ENCODE measurements around the gene TMEM212. TPM values are rescaled to one million over a fixed set of nuclear protein-coding genes. Genes with fewer than 3 reads are reported as not detected.

TMEM212 gene
- total and polyA plus RNA-seq, 2 donors (not counting 1 experiment from before 2014, with no cell fraction given), result not detected

DNA sequence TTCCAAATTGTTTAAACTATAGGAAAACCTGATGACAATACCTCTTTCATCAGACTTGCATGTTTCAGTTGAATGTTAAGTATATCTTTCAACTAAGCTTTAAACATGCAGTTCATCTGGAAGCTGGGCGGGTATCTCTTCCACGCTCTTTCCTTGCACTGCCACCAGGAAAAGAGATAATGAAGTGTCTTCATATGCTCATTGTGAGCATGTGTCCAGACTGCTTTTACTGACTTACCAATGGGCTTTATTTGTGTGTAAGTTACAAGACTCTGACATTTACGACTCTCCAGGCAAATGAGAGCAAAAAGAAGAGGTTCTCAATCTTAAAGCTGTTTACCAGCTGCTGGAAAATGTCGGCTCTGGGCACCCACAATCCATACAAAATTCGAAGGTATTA lies 52.8 kb downstream of the TMEM212 start:
- no peaks in the 10 kb centered on the region for H3K27me3 ChIP-seq (replicated peaks in 1 of 4; ENCODE audit: control extremely low read depth in 1 of 4, control insufficient read depth in 3 of 4, insufficient read depth in 4 of 4, low read length in 3 of 4)
- intact Hi-C loops (cut with micrococcal nuclease), result no loop called here
- H3K9ac ChIP-seq (ENCODE audit: low read length), result no peak overlapping the region
- H3K9me3 ChIP-seq (ENCODE audit: control extremely low read depth in 1 of 3, control insufficient read depth in 2 of 3, insufficient read depth in 1 of 3, low read length in 2 of 3), result no peaks in the 10 kb centered on the region
- Mint-ChIP-seq H3K27ac (no peak overlapping the region), H3K4me1 (no peaks in the 10 kb centered on the region), H3K27me3 (peaks cover 7% of the 10 kb centered on the region), H3K4me3 (no peak overlapping the region), H3K9me3 (ENCODE audit: insufficient read depth) (no peaks in the 10 kb centered on the region)
- no peak overlapping the region for H3K4me2 ChIP-seq (replicated peaks; ENCODE audit: low read depth, low read length, poor library complexity, severe bottlenecking)
- H4K20me1 ChIP-seq (ENCODE audit: control insufficient read depth, insufficient read depth, low read length, poor library complexity, severe bottlenecking), result no peaks in the 10 kb centered on the region
- no peaks in the 10 kb centered on the region for H3K79me2 ChIP-seq (ENCODE audit: control insufficient read depth, insufficient read depth, low read length)
- TF ChIP-seq, protein P1, sequence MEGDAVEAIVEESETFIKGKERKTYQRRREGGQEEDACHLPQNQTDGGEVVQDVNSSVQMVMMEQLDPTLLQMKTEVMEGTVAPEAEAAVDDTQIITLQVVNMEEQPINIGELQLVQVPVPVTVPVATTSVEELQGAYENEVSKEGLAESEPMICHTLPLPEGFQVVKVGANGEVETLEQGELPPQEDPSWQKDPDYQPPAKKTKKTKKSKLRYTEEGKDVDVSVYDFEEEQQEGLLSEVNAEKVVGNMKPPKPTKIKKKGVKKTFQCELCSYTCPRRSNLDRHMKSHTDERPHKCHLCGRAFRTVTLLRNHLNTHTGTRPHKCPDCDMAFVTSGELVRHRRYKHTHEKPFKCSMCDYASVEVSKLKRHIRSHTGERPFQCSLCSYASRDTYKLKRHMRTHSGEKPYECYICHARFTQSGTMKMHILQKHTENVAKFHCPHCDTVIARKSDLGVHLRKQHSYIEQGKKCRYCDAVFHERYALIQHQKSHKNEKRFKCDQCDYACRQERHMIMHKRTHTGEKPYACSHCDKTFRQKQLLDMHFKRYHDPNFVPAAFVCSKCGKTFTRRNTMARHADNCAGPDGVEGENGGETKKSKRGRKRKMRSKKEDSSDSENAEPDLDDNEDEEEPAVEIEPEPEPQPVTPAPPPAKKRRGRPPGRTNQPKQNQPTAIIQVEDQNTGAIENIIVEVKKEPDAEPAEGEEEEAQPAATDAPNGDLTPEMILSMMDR (IDR thresholded peaks at IDR 0.05), result no peak
- no peak for TF ChIP-seq EZH2 (IDR thresholded peaks at IDR 0.05; ENCODE audit: borderline replicate concordance, insufficient read depth, low read depth, low read length, poor library complexity, severe bottlenecking)
- CTCF ChIA-PET, result no interaction called here
- H2AFZ ChIP-seq (ENCODE audit: insufficient read depth, low read depth, low read length, poor library complexity, severe bottlenecking), result no peak overlapping the region
- no peaks in the 10 kb centered on the region for H3K36me3 ChIP-seq (replicated peaks in 1 of 2; ENCODE audit: control extremely low read depth in 1 of 2, control insufficient read depth in 1 of 2, extremely low read depth in 1 of 2, insufficient read depth in 2 of 2, low read length in 1 of 2)
- H3K4me3 ChIP-seq (ENCODE audit: control extremely low read depth in 1 of 5, extremely low read depth in 1 of 5, insufficient read depth in 1 of 5, low read depth in 2 of 5, low read length in 4 of 5), result no peak overlapping the region
- POLR2A ChIA-PET, result no interaction called here
- WGBS (ENCODE audit: insufficient coverage), result no CpG with 5 or more reads among the region's 5 CpGs
- H3K27ac ChIP-seq (ENCODE audit: low read length in 2 of 2), result no peak overlapping the region
- no peaks in the 10 kb centered on the region for H3K4me1 ChIP-seq (ENCODE audit: control insufficient read depth in 2 of 2, insufficient read depth in 2 of 2, low read length in 2 of 2)
- ATAC-seq (ENCODE audit: low read depth) (no peak), DNase-seq (no peak)

DNA sequence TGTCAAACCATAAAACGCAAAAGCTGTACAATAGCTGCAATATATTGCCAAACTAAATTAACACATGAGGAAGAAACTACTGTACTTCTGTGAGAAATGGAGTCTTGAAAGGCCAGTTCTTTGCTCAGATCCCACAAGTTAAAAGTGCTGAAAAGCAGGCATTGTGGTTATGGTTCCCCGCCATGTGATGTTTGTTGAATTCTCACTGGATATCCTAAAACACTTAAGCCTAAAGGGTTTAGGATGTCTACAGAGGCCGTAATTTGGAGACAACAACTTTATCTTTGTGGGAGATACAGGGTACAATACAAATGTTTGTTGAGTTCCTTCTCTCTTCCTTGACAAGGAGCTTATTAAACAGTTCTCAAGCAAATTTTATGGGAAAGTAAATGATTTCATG lies 53.2 kb downstream of the TMEM212 start:
- Histone ChIP-seq H2AFZ (ENCODE audit: insufficient read depth, low read depth, low read length, poor library complexity, severe bottlenecking) (no peak overlapping the region), H3K27me3 (replicated peaks in 1 of 4; ENCODE audit: control extremely low read depth in 1 of 4, control insufficient read depth in 3 of 4, insufficient read depth in 4 of 4, low read length in 3 of 4) (no peaks in the 10 kb centered on the region), H3K27ac (ENCODE audit: low read length in 2 of 2) (no peak overlapping the region), H4K20me1 (ENCODE audit: control insufficient read depth, insufficient read depth, low read length, poor library complexity, severe bottlenecking) (no peaks in the 10 kb centered on the region), H3K4me2 (replicated peaks; ENCODE audit: low read depth, low read length, poor library complexity, severe bottlenecking) (no peak overlapping the region), H3K9ac (ENCODE audit: low read length) (no peak overlapping the region), H3K9me3 (ENCODE audit: control extremely low read depth in 1 of 3, control insufficient read depth in 2 of 3, insufficient read depth in 1 of 3, low read length in 2 of 3) (no peaks in the 10 kb centered on the region), H3K36me3 (replicated peaks in 1 of 2; ENCODE audit: control extremely low read depth in 1 of 2, control insufficient read depth in 1 of 2, extremely low read depth in 1 of 2, insufficient read depth in 2 of 2, low read length in 1 of 2) (no peaks in the 10 kb centered on the region), H3K4me3 (ENCODE audit: control extremely low read depth in 1 of 5, extremely low read depth in 1 of 5, insufficient read depth in 1 of 5, low read depth in 2 of 5, low read length in 4 of 5) (no peak overlapping the region), H3K4me1 (ENCODE audit: control insufficient read depth in 2 of 2, insufficient read depth in 2 of 2, low read length in 2 of 2) (no peaks in the 10 kb centered on the region), H3K79me2 (ENCODE audit: control insufficient read depth, insufficient read depth, low read length) (no peaks in the 10 kb centered on the region)
- WGBS (ENCODE audit: insufficient coverage), result no CpG with 5 or more reads among the region's 3 CpGs
- ChIA-PET CTCF (no interaction called here), POLR2A (no interaction called here)
- ATAC-seq (ENCODE audit: low read depth), result no peak
- intact Hi-C loops (cut with micrococcal nuclease), result no loop called here
- DNase-seq, result no peak
- TF ChIP-seq, protein P1 (IDR thresholded peaks at IDR 0.05), result no peak
- no peak for TF ChIP-seq EZH2 (IDR thresholded peaks at IDR 0.05; ENCODE audit: borderline replicate concordance, insufficient read depth, low read depth, low read length, poor library complexity, severe bottlenecking)
- H3K9me3 Mint-ChIP-seq (ENCODE audit: insufficient read depth), result no peaks in the 10 kb centered on the region
- H3K27ac Mint-ChIP-seq, result no peak overlapping the region
- peaks cover 9% of the 10 kb centered on the region for H3K27me3 Mint-ChIP-seq
- no peaks in the 10 kb centered on the region for H3K4me1 Mint-ChIP-seq
- H3K4me3 Mint-ChIP-seq, result no peak overlapping the region
